ENCODE results near the gene FBXO47.

GRCh38 chr17:38892083-38892482 is 75.1 kb downstream of the FBXO47 start:
- TF ChIP-seq CTCF (conservative IDR thresholded peaks at IDR 0.05; ENCODE audit: low read depth, low read length) (no peak), EZH2 (IDR thresholded peaks at IDR 0.05; ENCODE audit: borderline replicate concordance, low read depth, low read length, poor library complexity, severe bottlenecking) (no peak)

Measured in A673 (cell line).